ENCODE results near the gene NDOR1.

NDOR1 gene

DNA sequence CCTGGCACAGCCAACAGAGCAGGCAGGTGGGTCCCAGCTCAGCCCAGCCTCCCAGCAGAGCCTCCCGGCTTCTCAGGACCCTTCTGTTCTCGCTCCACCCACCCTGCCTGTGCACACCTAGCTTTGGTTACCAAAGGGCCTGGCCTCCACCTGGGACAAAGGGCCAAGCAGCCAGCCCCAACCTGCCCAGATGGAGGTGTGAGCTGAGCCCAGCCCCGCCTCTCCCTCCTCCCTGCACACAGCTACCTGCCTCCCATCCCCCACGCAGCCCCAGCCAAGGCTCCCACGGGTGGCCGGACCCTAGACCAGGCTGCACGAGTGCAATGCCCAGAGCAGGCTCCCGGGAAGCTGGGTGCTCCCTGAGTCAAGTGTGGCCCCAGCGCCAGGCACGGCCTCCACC, 10.6 kb upstream of the NDOR1 start:
- H3K36me3 ChIP-seq (ENCODE audit: insufficient read depth, low read length) = peaks cover 18% of the 10 kb centered on the region
- H3K27me3 ChIP-seq (ENCODE audit: control insufficient read depth in 1 of 2, insufficient read depth in 2 of 2, low read length in 2 of 2) = no peaks in the 10 kb centered on the region
- H3K4me1 ChIP-seq (ENCODE audit: insufficient read depth, low read length) = peaks cover 23% of the 10 kb centered on the region
- H3K27ac ChIP-seq (ENCODE audit: low read depth, low read length) = no peak overlapping the region
- H3K9ac ChIP-seq (ENCODE audit: low read length) = no peak overlapping the region
- no peak overlapping the region for H3K4me3 ChIP-seq (ENCODE audit: low read depth in 1 of 2, low read length in 2 of 2)
- H3K9me3 ChIP-seq (ENCODE audit: low read length) = no peaks in the 10 kb centered on the region

DNA sequence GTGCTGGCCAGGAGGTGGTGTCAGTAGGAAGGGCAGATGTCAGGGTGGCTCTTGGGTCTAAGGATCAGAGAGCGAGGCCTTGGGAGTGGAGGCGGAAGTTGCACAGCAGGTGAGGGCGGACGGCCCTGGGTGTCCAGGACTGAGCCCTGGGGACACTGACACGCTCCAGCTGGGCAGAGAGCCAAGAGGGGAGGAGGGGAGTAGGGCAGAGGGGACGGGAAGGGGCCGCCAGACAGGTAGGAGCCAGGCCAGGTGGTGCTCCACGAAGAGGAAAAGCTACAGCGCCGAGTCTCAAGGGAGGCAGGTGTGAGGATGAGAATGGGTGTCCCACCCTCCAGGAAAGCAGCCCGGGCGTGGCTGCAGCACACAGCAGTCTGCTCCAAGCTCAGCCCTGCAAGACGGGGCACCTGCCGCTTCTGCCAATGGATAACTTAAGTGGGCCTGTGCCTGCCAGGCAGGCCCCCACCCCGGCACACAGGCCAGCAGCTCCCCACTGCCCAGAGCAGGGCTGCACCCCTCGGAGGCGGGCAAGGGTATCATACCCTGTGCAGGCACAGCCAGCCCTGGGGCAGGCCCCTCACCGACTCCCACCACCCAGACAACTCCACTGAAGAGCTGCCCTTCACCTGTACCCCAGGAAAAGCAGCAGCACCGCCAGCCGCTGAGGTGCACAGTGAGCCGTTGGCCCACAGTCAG, 9.8 kb upstream of the NDOR1 start:
- Histone ChIP-seq H3K9ac (ENCODE audit: low read length) (no peak overlapping the region), H3K4me3 (ENCODE audit: low read depth in 1 of 2, low read length in 2 of 2) (no peak overlapping the region), H3K36me3 (ENCODE audit: insufficient read depth, low read length) (peaks cover 10% of the 10 kb centered on the region), H3K27me3 (ENCODE audit: control insufficient read depth in 1 of 2, insufficient read depth in 2 of 2, low read length in 2 of 2) (no peaks in the 10 kb centered on the region), H3K27ac (ENCODE audit: low read depth, low read length) (no peak overlapping the region), H3K9me3 (ENCODE audit: low read length) (no peaks in the 10 kb centered on the region), H3K4me1 (ENCODE audit: insufficient read depth, low read length) (peaks cover 18% of the 10 kb centered on the region)

DNA sequence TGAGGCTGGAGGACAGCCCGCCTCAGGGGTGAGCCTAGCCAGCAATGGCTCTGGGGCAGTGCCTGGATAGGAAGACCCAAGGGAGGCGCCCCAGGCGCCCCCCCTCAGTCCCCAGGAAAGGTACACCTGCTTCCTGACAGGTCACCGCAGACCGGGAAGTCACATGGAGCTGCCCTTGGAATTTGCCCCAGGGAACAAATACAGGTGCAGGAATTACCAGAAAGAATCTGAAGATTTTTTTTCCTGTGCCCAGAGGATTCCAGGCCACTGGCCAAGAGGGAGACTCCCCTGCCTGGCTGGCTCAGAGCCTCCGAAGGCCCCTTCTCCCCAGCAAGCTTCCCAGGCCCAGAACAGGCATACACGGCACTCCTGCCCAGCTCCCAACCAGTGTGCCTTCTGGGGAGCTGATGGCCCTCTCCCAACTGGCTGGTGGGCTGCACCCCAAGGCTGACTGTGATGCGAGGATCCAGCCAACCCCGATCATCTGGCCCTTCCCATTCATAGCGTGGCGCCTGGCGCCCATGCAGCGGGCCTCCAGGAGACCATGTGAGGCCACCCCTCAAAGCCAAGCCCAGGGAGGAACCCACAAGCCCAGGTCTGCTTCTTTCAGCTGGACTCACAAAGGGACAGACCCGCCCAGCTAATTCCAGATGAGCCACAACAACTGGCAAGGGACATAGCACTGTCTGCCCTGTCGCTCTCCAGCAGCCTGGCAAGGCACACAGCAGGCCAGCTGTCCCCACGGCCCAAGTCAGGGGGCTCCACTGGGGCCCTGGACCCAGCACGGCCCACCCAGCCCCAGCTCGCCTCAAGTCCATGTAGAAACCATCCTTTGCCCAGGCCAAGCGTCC, 7.2 kb upstream of the NDOR1 start:
- Histone ChIP-seq H3K9ac (ENCODE audit: low read length) (no peak overlapping the region), H3K4me3 (ENCODE audit: low read depth in 1 of 2, low read length in 2 of 2) (no peak overlapping the region), H3K36me3 (ENCODE audit: insufficient read depth, low read length) (no peaks in the 10 kb centered on the region), H3K4me1 (ENCODE audit: insufficient read depth, low read length) (peaks cover 34% of the 10 kb centered on the region), H3K9me3 (ENCODE audit: low read length) (no peaks in the 10 kb centered on the region), H3K27ac (ENCODE audit: low read depth, low read length) (no peak overlapping the region), H3K27me3 (ENCODE audit: control insufficient read depth in 1 of 2, insufficient read depth in 2 of 2, low read length in 2 of 2) (no peaks in the 10 kb centered on the region)

DNA sequence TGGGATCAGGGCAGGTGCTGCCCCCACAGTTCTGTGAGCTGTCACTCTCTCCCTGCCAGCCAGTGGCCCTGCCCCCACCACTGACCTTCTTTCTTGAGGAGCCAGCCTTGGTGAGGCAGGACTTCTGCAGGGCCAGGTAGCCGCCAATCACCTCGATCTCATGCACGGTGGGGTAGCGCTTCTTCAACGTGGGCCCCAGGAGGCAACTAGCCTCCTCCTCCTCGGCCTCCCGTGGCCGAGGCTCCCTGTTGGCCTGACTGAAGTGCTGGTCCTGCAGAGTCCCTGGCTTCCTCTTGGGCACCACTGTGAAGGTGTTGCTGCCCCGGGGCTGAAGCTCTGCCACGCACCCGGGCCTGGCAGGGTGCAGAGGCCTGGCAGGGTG, 6.6 kb upstream of the NDOR1 start:
- H3K27ac ChIP-seq (ENCODE audit: low read depth, low read length) = no peak overlapping the region
- no peak overlapping the region for H3K9ac ChIP-seq (ENCODE audit: low read length)
- peak overlapping the region in 1 of 2 donors; percentile 20 for H3K4me3 ChIP-seq (ENCODE audit: low read depth in 1 of 2, low read length in 2 of 2)
- H3K4me1 ChIP-seq (ENCODE audit: insufficient read depth, low read length) = peaks cover 41% of the 10 kb centered on the region
- no peaks in the 10 kb centered on the region for H3K27me3 ChIP-seq (ENCODE audit: control insufficient read depth in 1 of 2, insufficient read depth in 2 of 2, low read length in 2 of 2)
- H3K36me3 ChIP-seq (ENCODE audit: insufficient read depth, low read length) = no peaks in the 10 kb centered on the region
- H3K9me3 ChIP-seq (ENCODE audit: low read length) = no peaks in the 10 kb centered on the region

GRCh38 chr9:137199411-137200121, 5.9 kb upstream of the NDOR1 start:
- Histone ChIP-seq H3K27ac (ENCODE audit: low read depth, low read length) (no peak overlapping the region), H3K9me3 (ENCODE audit: low read length) (no peaks in the 10 kb centered on the region), H3K4me1 (ENCODE audit: insufficient read depth, low read length) (peaks cover 47% of the 10 kb centered on the region), H3K4me3 (ENCODE audit: low read depth in 1 of 2, low read length in 2 of 2) (peak overlapping the region in 1 of 2 donors; percentile 20), H3K9ac (ENCODE audit: low read length) (no peak overlapping the region), H3K36me3 (ENCODE audit: insufficient read depth, low read length) (no peaks in the 10 kb centered on the region), H3K27me3 (ENCODE audit: control insufficient read depth in 1 of 2, insufficient read depth in 2 of 2, low read length in 2 of 2) (no peaks in the 10 kb centered on the region)

DNA sequence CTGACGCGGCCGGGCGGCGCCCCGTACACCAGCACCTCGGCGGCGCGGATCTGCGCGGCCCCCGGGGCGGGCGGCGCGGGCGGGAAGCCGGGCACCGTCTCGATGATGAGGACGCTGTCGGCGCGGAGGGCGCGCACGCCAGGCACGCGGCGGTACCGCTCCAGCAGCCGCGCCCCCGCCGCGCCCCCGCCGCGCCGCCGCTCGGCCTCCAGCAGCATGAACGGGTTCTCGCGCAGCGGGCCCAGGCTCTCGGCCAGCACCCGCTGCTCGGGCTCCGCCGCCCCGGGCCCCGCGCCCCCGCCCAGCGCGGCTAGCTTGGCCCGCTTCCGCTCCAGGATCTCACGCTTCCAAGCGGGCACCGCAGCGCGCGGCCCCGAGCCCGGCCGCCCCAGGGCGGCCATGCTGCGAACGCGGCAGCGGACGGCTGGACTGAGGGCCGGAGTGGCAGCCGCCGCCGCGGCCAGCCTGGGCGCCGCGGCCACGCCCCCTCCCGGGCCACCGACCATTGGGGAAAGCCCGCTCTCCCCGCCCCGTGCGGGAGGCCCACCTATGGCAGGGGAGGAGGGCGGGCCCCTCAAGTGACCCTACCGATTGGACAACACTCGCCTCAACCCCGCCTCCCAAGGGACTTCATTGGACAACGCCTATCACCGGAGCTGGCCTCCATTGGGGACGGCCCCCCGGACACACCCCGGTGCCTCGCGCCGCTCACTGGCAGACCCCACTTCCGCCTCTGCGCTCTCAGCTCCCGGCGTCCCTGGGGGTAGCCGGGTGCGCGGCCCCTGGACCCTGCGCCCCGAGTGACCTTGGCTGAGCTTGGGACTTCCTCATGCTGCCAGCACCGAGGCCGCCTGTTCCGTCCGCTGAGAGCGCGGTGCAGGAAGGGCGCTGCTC, 4.9 kb upstream of the NDOR1 start, which contains the start of gene TPRN:
Gene TPRN, minus strand, starts transcription at position 431 of the 894 bp plus-strand sequence. Its CDS starts 30 bp downstream, at position 401.
- no peaks in the 10 kb centered on the region for H3K36me3 ChIP-seq (ENCODE audit: insufficient read depth, low read length)
- H3K4me1 ChIP-seq (ENCODE audit: insufficient read depth, low read length) = peaks cover 51% of the 10 kb centered on the region
- H3K27me3 ChIP-seq (ENCODE audit: control insufficient read depth in 1 of 2, insufficient read depth in 2 of 2, low read length in 2 of 2) = no peaks in the 10 kb centered on the region
- no peaks in the 10 kb centered on the region for H3K9me3 ChIP-seq (ENCODE audit: low read length)
- peak within 1 kb of the TSS; percentile 47 to 72 for H3K4me3 ChIP-seq (ENCODE audit: low read depth in 1 of 2, low read length in 2 of 2)
- H3K27ac ChIP-seq (ENCODE audit: low read depth, low read length) = peak within 1 kb of the TSS; percentile 73
- H3K9ac ChIP-seq (ENCODE audit: low read length) = no peak within 1 kb of the TSS

GRCh38 chr9:137201205-137201868, 4.2 kb upstream of the NDOR1 start:
- no peaks in the 10 kb centered on the region for H3K36me3 ChIP-seq (ENCODE audit: insufficient read depth, low read length)
- peak overlapping the region; percentile 73 for H3K27ac ChIP-seq (ENCODE audit: low read depth, low read length)
- H3K27me3 ChIP-seq (ENCODE audit: control insufficient read depth in 1 of 2, insufficient read depth in 2 of 2, low read length in 2 of 2) = no peaks in the 10 kb centered on the region
- H3K9me3 ChIP-seq (ENCODE audit: low read length) = no peaks in the 10 kb centered on the region
- H3K4me3 ChIP-seq (ENCODE audit: low read depth in 1 of 2, low read length in 2 of 2) = peak overlapping the region; percentile 47 to 72
- peaks cover 57% of the 10 kb centered on the region for H3K4me1 ChIP-seq (ENCODE audit: insufficient read depth, low read length)
- no peak overlapping the region for H3K9ac ChIP-seq (ENCODE audit: low read length)

DNA sequence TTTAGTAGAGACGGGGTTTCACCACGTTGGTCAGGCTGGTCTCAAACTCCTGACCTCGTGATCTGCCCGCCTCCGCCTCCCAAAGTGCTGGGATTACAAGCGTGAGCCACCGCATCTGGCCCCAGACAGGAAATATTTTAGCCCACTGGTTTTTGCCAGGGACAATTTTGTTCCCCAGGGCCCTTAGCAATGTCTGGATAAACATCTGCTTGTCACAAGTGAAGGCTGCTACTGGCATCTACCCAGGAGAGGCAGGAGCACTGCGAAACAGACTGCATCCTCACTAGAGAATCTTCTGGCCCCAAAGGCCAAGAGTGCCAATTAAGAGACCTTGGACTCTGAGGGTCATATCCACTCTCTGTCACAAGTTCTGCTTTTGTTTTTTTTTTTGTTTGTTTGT, 2.5 kb upstream of the NDOR1 start:
- Histone ChIP-seq H3K9ac (ENCODE audit: low read length) (no peak overlapping the region), H3K27ac (ENCODE audit: low read depth, low read length) (no peak overlapping the region), H3K4me3 (ENCODE audit: low read depth in 1 of 2, low read length in 2 of 2) (no peak overlapping the region), H3K27me3 (ENCODE audit: control insufficient read depth in 1 of 2, insufficient read depth in 2 of 2, low read length in 2 of 2) (no peaks in the 10 kb centered on the region), H3K9me3 (ENCODE audit: low read length) (no peaks in the 10 kb centered on the region), H3K4me1 (ENCODE audit: insufficient read depth, low read length) (peaks cover 63% of the 10 kb centered on the region), H3K36me3 (ENCODE audit: insufficient read depth, low read length) (no peaks in the 10 kb centered on the region)

GRCh38 chr9:137204731-137205125, 772 bp upstream of the NDOR1 start:
- peak overlapping the region; percentile 56 to 97 for H3K4me3 ChIP-seq (ENCODE audit: low read depth in 1 of 2, low read length in 2 of 2)
- H3K27ac ChIP-seq (ENCODE audit: low read depth, low read length) = peak overlapping the region; percentile 59
- H3K36me3 ChIP-seq (ENCODE audit: insufficient read depth, low read length) = no peaks in the 10 kb centered on the region
- no peaks in the 10 kb centered on the region for H3K27me3 ChIP-seq (ENCODE audit: control insufficient read depth in 1 of 2, insufficient read depth in 2 of 2, low read length in 2 of 2)
- no peaks in the 10 kb centered on the region for H3K9me3 ChIP-seq (ENCODE audit: low read length)
- peaks cover 46% of the 10 kb centered on the region for H3K4me1 ChIP-seq (ENCODE audit: insufficient read depth, low read length)
- peak overlapping the region; percentile 76 for H3K9ac ChIP-seq (ENCODE audit: low read length)

DNA sequence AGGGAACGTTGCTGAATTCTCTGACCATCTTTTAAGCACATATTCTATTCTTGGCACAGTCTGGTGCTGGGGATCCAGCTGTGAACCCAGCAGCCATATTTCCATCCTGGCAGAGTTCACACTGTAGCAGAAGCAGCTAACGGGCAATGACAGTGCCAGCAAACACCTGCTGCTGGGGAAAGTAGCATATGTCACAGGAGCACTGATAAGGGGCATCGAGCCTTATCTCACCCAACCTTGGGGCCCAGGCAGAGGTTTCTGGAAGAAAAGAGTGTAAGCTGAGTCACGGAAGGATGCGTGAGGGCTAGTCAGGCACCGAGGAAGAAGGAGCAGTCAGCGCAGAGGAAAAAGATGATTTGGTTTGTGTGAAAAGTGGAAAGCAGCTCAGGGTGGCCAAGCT, 1.1 kb downstream of the NDOR1 start:
- Histone ChIP-seq H3K27me3 (ENCODE audit: control insufficient read depth in 1 of 2, insufficient read depth in 2 of 2, low read length in 2 of 2) (no peaks in the 10 kb centered on the region), H3K27ac (ENCODE audit: low read depth, low read length) (no peak overlapping the region), H3K4me3 (ENCODE audit: low read depth in 1 of 2, low read length in 2 of 2) (peak overlapping the region in 1 of 2 donors; percentile 97), H3K9me3 (ENCODE audit: low read length) (no peaks in the 10 kb centered on the region), H3K36me3 (ENCODE audit: insufficient read depth, low read length) (no peaks in the 10 kb centered on the region), H3K4me1 (ENCODE audit: insufficient read depth, low read length) (peaks cover 40% of the 10 kb centered on the region), H3K9ac (ENCODE audit: low read length) (no peak overlapping the region)

Measured in muscle layer of colon (tissue), 2 donors.